HepG2 (cell line): ENCODE data around the gene POFUT1. TPM values are rescaled to one million over a fixed set of nuclear protein-coding genes. Genes with fewer than 3 reads are reported as not detected.

Experiments
- ATAC-seq: fragments of 200-7000 bp; cut with Tn5 transposase; 3 replicates; pipeline ENCODE4 v1.9.1; 2020; ENCODE audit warnings: mild to moderate bottlenecking, moderate library complexity
- BruUV-seq: library from RNA; stranded (reverse); fragments of 400-500 nt; replicated peaks from 2 replicates; lab custom pipeline; 2021; lab: Mats Ljungman, UMichigan
- CTCF ChIA-PET: fragments of 300-600 bp; formaldehyde crosslinking; extraction: SDS; loops from one replicate; lab custom pipeline; 2021; ENCODE audit warnings: low total read pairs, inconsistent platforms, low intra/inter-chr PET ratio; lab: Yijun Ruan, JAX
- POLR2A ChIA-PET: fragments of 350-600 bp; sonication (Branson Sonifier 250); formaldehyde crosslinking; loops from one replicate; lab custom pipeline; 2020; ENCODE audit warnings: antibody characterized with exemption, inconsistent platforms; lab: Yijun Ruan, JAX
- DNase-seq: peaks from one replicate; pipeline ENCODE4 v3.0.0-alpha.2; 2015; ENCODE audit warnings: low spot score
- FAIRE-seq: peaks from 3 replicates; lab custom pipeline; 2011; peaks lifted over from hg19 to GRCh38; lab: Jason Lieb, UNC
- H2AFZ ChIP-seq: one replicate; pipeline ENCODE4 v1.6.1; 2011; ENCODE audit warnings: low read length, inconsistent platforms
- H3K27ac ChIP-seq: fragments of 300-600 bp; 3 replicates; pipeline ENCODE4 v1.8.0; 2011; ENCODE audit warnings: mixed run types, mild to moderate bottlenecking, mixed read lengths, low read length, inconsistent platforms; ENCODE audit not compliant: insufficient read depth; ENCODE audit errors: extremely low read length
- H3K27me3 ChIP-seq, 2 experiments: fragments of 200-600 bp in 1 of 2; 2 replicates in 1 of 2; 3 replicates in 1 of 2; pipeline versions ENCODE4 v1.6.0 to v1.8.0; 2011; ENCODE audit warnings: low read length in 2 of 2, mild to moderate bottlenecking in 2 of 2, moderate library complexity in 2 of 2, inconsistent platforms in 1 of 2; ENCODE audit not compliant: insufficient read depth in 2 of 2, control insufficient read depth in 1 of 2
- H3K36me3 ChIP-seq, 2 experiments: fragments of 200-600 bp in 1 of 2; replicated peaks in 1 of 2; 2 replicates in 1 of 2; 3 replicates in 1 of 2; pipeline versions ENCODE4 v1.5.1 to v1.8.0; 2011; ENCODE audit warnings: low read length in 2 of 2, inconsistent platforms in 1 of 2; ENCODE audit not compliant: insufficient read depth in 2 of 2, control insufficient read depth in 1 of 2
- H3K4me1 ChIP-seq: 2 replicates; pipeline ENCODE4 v1.5.1; 2012; ENCODE audit warnings: low read length, inconsistent platforms; ENCODE audit not compliant: insufficient read depth
- H3K4me2 ChIP-seq: 2 replicates; pipeline ENCODE4 v1.6.0; 2011; ENCODE audit warnings: low read depth, low read length, inconsistent platforms
- H3K4me3 ChIP-seq, 3 experiments: fragments of 200-600 bp in 1 of 3; sonication (generic), shearing (Covaris generic) in 1 of 3; replicated peaks in 1 of 3; 2 replicates each; pipeline ENCODE4 v1.5.1; 2011 to 2016; ENCODE audit warnings: low read length in 3 of 3, inconsistent platforms in 2 of 3, low read depth in 2 of 3, mild to moderate bottlenecking in 2 of 3, control low read depth in 1 of 3, mixed read lengths in 1 of 3; ENCODE audit not compliant: insufficient read depth in 1 of 3
- H3K79me2 ChIP-seq: one replicate; pipeline ENCODE4 v1.6.1; 2011; ENCODE audit warnings: low read length, inconsistent platforms; ENCODE audit not compliant: insufficient read depth
- H3K9ac ChIP-seq: 2 replicates; pipeline ENCODE4 v1.6.0; 2011; ENCODE audit warnings: mild to moderate bottlenecking, low read depth, low read length, inconsistent platforms; ENCODE audit not compliant: insufficient read depth
- H3K9me3 ChIP-seq: 2 replicates; pipeline ENCODE4 v1.5.1; 2012; ENCODE audit warnings: mild to moderate bottlenecking, low read length
- H4K20me1 ChIP-seq: 2 replicates; pipeline ENCODE4 v1.6.0; 2011; ENCODE audit warnings: inconsistent platforms, mild to moderate bottlenecking, low read length, moderate library complexity; ENCODE audit not compliant: insufficient read depth
- AKAP8 ChIP-seq: sonication (generic); formaldehyde crosslinking; IDR thresholded peaks from 2 replicates; pipeline ENCODE4 v1.5.1; 2020; ENCODE audit warnings: mild to moderate bottlenecking, missing genetic modification reagents
- ATF6 ChIP-seq: sonication (generic); formaldehyde crosslinking; conservative IDR thresholded peaks from 2 replicates; pipeline ENCODE4 v1.4.0; 2020; ENCODE audit warnings: missing genetic modification reagents
- CHD2 ChIP-seq: IDR thresholded peaks from 2 replicates; pipeline ENCODE4 v1.6.1; 2011; ENCODE audit warnings: low read depth, low read length, improper control_type of control experiment
- ELK4 ChIP-seq: sonication (generic); formaldehyde crosslinking; IDR thresholded peaks from 2 replicates; pipeline ENCODE4 v1.9.0; 2021; ENCODE audit warnings: missing genetic modification reagents, borderline replicate concordance
- FOXM1 ChIP-seq: sonication (generic); formaldehyde crosslinking; IDR thresholded peaks from 2 replicates; pipeline ENCODE4 v1.5.0; 2020; ENCODE audit warnings: missing genetic modification reagents
- GFI1 ChIP-seq: sonication (generic); formaldehyde crosslinking; IDR thresholded peaks from 2 replicates; pipeline ENCODE4 v1.5.0; 2020; ENCODE audit warnings: missing genetic modification reagents, mild to moderate bottlenecking, borderline replicate concordance
- GLI4 ChIP-seq: sonication (generic); formaldehyde crosslinking; IDR thresholded peaks from 2 replicates; pipeline ENCODE4 v1.5.1; 2020; ENCODE audit warnings: missing genetic modification reagents, mild to moderate bottlenecking, moderate library complexity, borderline replicate concordance
- KAT8 ChIP-seq: IDR thresholded peaks from 2 replicates; pipeline ENCODE4 v1.6.1; 2016; ENCODE audit warnings: missing genetic modification reagents, missing compliant biosample characterization
- MNT ChIP-seq: fragments of 450-650 bp; IDR thresholded peaks from 2 replicates; pipeline ENCODE4 v1.6.1; 2016
- NFYC ChIP-seq: IDR thresholded peaks from 2 replicates; pipeline ENCODE4 v1.6.1; 2016; ENCODE audit warnings: missing genetic modification reagents, missing compliant biosample characterization
- PAWR ChIP-seq: sonication (generic); formaldehyde crosslinking; IDR thresholded peaks from 2 replicates; pipeline ENCODE4 v1.4.0; 2020; ENCODE audit warnings: missing genetic modification reagents, mild to moderate bottlenecking, borderline replicate concordance
- PAX8 ChIP-seq: sonication (generic); formaldehyde crosslinking; IDR thresholded peaks from 2 replicates; pipeline ENCODE4 v1.8.0; 2022; ENCODE audit warnings: mild to moderate bottlenecking, missing genetic modification reagents, borderline replicate concordance
- PCBP1 ChIP-seq: fragments of 200-400 bp; formaldehyde crosslinking; IDR thresholded peaks from 2 replicates; pipeline ENCODE4 v1.6.1; 2017; ENCODE audit warnings: mild to moderate bottlenecking, low read depth, low read length, borderline replicate concordance
- POGZ ChIP-seq: sonication (generic); formaldehyde crosslinking; IDR thresholded peaks from 2 replicates; pipeline ENCODE4 v1.4.0; 2020; ENCODE audit warnings: mild to moderate bottlenecking, missing genetic modification reagents
- ZNF124 ChIP-seq: sonication (generic); formaldehyde crosslinking; IDR thresholded peaks from 2 replicates; pipeline ENCODE4 v1.4.0; 2020; ENCODE audit warnings: missing genetic modification reagents
- ZNF569 ChIP-seq: sonication (generic); formaldehyde crosslinking; IDR thresholded peaks from 2 replicates; pipeline ENCODE4 v1.5.0; 2020; ENCODE audit warnings: mild to moderate bottlenecking, missing genetic modification reagents, moderate library complexity, borderline replicate concordance
- ZSCAN31 ChIP-seq: sonication (generic); formaldehyde crosslinking; IDR thresholded peaks from 2 replicates; pipeline ENCODE4 v1.5.0; 2020; ENCODE audit warnings: low read depth, mild to moderate bottlenecking, missing genetic modification reagents
- WGBS: methylation state at CpG from one replicate; pipeline ENCODE4 v1.1.6; 2017; ENCODE audit warnings: low lambda C conversion rate; 5-methylcytosine and 5-hydroxymethylcytosine counted together
- in situ Hi-C: cut with HindIII; loops from 2 replicates; pipeline ENCODE4 v1.10.0; 2017; ENCODE audit warnings: low pct_unique_long_range_greater_than_20kb; ENCODE audit not compliant: extremely low pct_ligation_motif_present
- intact Hi-C: fragments of 100-400 bp; cut with micrococcal nuclease; formaldehyde crosslinking; loops from one replicate; pipeline ENCODE4 v1.10.0; 2022; ENCODE audit not compliant: unreplicated experiment
- polyA plus RNA-seq, 8 experiments: library from polyadenylated mRNA; depleted of rRNA in 3 of 8; stranded (reverse) in 7 of 8; unstranded in 1 of 8; fragments of >200 nt; fragmentation: Illumina TruSeq in 4 of 8; extraction: Trizol in 4 of 8; gene quantifications; 2 replicates each; pipeline versions ENCODE4 v1.2.1 to v1.2.3, GENCODE V29; 2011 to 2016; ENCODE audit warnings: low read depth in 4 of 8, missing spikeins in 1 of 8, mixed read lengths in 1 of 8; ENCODE audit not compliant: insufficient read depth in 1 of 8
- total RNA-seq, 5 experiments: library from RNA; depleted of rRNA; stranded (reverse); fragments of >200 nt; fragmentation: Illumina TruSeq; extraction: Trizol; gene quantifications; 2 replicates each; pipeline ENCODE4 v1.2.3, GENCODE V29; 2016; ENCODE audit warnings: low read depth in 1 of 5
- TF ChIP-seq, protein P1 (sequence below): sonication (generic); formaldehyde crosslinking; IDR thresholded peaks from 2 replicates; pipeline ENCODE4 v1.4.0; 2020; ENCODE audit warnings: missing genetic modification reagents

The POFUT1 gene
- total and polyA plus RNA-seq, 2 of the 13 experiments (the other 11 are each of a cell fraction or from before 2014, with no cell fraction given) = 35.5 to 58.3 TPM

DNA sequence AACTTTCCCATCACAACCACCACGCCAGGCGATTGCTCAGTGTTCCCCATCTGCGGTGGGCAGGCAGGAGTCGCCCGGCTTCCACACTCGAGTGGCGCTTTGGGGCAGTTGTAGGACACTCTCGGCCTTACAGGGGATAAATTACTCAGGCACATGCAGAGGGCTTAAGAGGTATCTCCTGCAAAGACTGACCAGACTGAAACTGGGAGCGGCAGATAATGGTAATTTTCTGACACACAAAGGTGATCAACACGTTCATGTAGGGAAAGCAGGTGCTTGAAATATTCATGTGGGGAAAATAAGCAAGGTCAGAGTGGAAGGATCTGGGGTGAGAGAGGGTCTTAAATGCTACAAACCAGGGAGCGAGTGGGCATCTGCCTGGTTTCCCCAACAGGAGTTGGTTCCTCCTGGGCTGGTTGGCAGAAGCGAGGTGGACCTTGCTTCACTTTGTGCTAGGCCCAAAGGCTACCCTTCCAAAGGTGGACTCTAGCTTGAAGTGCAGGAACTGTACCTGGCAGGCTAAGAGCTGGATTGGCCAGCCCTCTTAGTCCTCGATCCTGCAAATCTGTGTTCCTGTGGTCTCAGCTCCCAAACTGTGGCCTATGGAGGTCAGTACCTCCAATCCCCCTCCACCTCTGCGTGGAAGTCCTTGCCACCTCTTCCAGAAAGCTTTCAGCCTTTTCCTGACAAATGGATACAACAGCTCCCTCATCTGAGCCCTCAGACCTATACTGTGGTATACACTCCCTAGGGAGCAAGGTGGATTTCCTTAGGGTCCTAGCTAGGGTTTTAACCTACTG, 16.9 kb upstream of the POFUT1 start (continued):
- TF ChIP-seq AKAP8 (CRISPR knock-in tag) (0 out of 2 replicates have a peak, but pooled peaks have one; percentile 60), KAT8 (no peak), ZSCAN31 (CRISPR knock-in tag) (0 out of 2 replicates have a peak, but pooled peaks have one; percentile 38), PAX8 (CRISPR knock-in tag) (0 out of 2 replicates have a peak, but pooled peaks have one; percentile 25), CHD2 (no peak), NFYC (no peak), POGZ (no peak)
- TF ChIP-seq, protein P1, sequence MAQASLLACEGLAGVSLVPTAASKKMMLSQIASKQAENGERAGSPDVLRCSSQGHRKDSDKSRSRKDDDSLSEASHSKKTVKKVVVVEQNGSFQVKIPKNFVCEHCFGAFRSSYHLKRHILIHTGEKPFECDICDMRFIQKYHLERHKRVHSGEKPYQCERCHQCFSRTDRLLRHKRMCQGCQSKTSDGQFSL (CRISPR knock-in tag) = no peak

DNA sequence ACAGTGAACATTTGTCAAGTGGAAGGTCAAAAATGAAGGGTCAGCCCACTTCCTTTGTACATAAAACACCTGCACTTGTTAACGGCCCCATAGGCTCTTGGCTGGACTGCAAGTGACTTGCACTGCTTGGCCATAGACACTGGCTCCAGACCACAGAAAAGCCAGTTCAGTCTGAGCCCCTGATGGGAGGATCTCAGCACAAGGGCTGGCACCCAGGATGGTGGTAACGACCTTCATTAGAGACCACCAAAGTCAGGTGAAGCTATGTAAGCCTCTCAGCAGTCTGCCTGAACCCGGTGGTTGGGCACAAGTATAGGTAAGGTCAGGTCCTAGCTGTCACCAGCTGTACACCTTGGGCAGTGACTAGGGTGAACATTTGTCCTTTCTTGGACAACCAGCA, 16.3 kb upstream of the POFUT1 start:
- peaks cover 6% of the 10 kb centered on the region; the same call in 1 of the 2 replicates for H4K20me1 ChIP-seq
- FAIRE-seq (no peak), ATAC-seq (peak; percentile 1; the same call in 1 of the 3 replicates), DNase-seq (no peak)
- H3K27me3 ChIP-seq = no peaks in the 10 kb centered on the region
- H3K4me2 ChIP-seq = no peak overlapping the region
- intact Hi-C loops = no loop called here
- no peak overlapping the region for H3K9ac ChIP-seq
- H3K4me3 ChIP-seq = no peak overlapping the region
- H3K79me2 ChIP-seq = no peaks in the 10 kb centered on the region
- WGBS = 93% methylated on average over 3 of the region's 3 CpGs
- H2AFZ ChIP-seq = no peak overlapping the region
- in situ Hi-C loops = no loop called here
- no peak overlapping the region for H3K27ac ChIP-seq
- H3K4me1 ChIP-seq = peaks cover 22% of the 10 kb centered on the region
- H3K36me3 ChIP-seq = peaks cover 23 to 33% of the 10 kb centered on the region in 2 experiments
- POLR2A ChIA-PET = interaction anchor here (0.5 to 1.8 kb wide), 4 partner anchors 8 to 60 kb away, joined by 3 to 8 read pairs (median 3); no protein-coding TSS in a partner anchor
- BruUV-seq = no TSS peak
- H3K9me3 ChIP-seq = no peaks in the 10 kb centered on the region
- CTCF ChIA-PET = no interaction called here
- TF ChIP-seq ATF6 (CRISPR knock-in tag) = no peak
- no peak for TF ChIP-seq FOXM1 (CRISPR knock-in tag)
- no peak for TF ChIP-seq MNT
- no peak for TF ChIP-seq GLI4 (CRISPR knock-in tag)
- TF ChIP-seq ZNF124 (CRISPR knock-in tag) = 0 out of 2 replicates have a peak, but pooled peaks have one; percentile 26
- TF ChIP-seq ELK4 = no peak
- TF ChIP-seq GFI1 = no peak
- no peak for TF ChIP-seq PAWR (CRISPR knock-in tag)
- TF ChIP-seq ZNF569 (CRISPR knock-in tag) = no peak
- TF ChIP-seq PCBP1 = no peak
